WERI-Rb-1 (cell line): ENCODE measurements around the gene SORCS1.

Source experiments
- DNase-seq: peaks from one replicate; pipeline ENCODE4 v3.0.0-alpha.2; 2020
- H3K27ac ChIP-seq: fragments of 250-450 bp; sonication (Bioruptor Pico); 2 replicates; pipeline ENCODE4 v1.5.1; 2020; ENCODE audit warnings: mild to moderate bottlenecking, moderate library complexity
- H3K27me3 ChIP-seq: fragments of 250-450 bp; sonication (Bioruptor Pico); 2 replicates; pipeline ENCODE4 v1.5.1; 2021; ENCODE audit warnings: mild to moderate bottlenecking, low read depth, moderate library complexity; ENCODE audit not compliant: insufficient read depth, severe bottlenecking
- H3K36me3 ChIP-seq: fragments of 250-450 bp; sonication (Bioruptor Pico); 2 replicates; pipeline ENCODE4 v1.5.1; 2020; ENCODE audit warnings: mild to moderate bottlenecking, moderate library complexity
- H3K4me3 ChIP-seq: 2 replicates; pipeline ENCODE4 v1.5.1; 2011; ENCODE audit warnings: low read depth, mild to moderate bottlenecking, control low read depth, low read length
- H3K9me3 ChIP-seq: fragments of 250-450 bp; sonication (Bioruptor Pico); 2 replicates; pipeline ENCODE4 v1.5.1; 2021; ENCODE audit warnings: mild to moderate bottlenecking, moderate library complexity; ENCODE audit not compliant: severe bottlenecking
- TF ChIP-seq, protein P1 (sequence below): IDR thresholded peaks from 2 replicates; pipeline ENCODE4 v1.5.1; 2011; ENCODE audit warnings: low read depth, mild to moderate bottlenecking, control low read depth, inconsistent platforms, low read length

SORCS1 gene

DNA sequence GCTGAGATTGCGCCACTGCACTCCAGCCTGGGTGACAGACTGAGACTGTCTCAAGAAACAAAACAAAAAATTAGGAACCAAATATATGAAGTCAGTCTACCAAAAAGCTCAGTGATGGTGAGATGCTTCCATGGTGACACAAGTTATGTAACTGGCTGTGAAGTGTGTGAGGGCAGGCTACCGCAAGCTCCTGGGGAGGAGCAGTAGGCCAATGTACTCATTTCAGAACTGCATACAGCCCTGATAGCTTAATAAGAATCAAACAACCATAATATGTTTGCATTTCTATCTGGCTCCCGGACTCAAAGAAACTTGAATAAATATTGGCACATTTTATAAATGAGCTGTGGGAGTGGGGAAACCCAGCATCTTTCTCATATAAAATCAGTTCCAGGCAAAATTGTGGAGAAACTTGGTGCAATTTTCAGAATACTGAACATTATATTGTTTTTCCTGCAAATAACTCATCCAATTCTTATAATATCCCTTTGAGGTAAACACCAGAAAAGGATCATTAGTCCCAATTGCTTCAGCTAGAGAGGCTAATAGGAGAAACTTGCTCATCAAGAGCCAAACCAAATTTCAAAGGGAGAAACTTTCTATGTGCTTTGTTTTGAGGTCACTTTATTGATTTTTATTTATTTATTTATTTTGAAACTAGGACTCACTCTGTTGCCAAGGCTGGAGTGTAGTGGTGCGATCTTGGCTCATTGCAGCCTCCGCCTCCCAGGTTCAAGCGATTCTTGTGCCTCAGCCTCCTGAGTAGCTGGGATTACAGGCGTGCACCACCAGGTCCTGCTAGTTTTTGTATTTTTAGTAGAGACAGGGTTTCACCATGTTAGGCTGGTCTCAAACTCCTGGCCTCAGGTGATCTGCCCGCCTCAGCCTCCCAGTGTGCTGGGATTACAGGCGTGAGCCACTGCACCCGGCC lies 127.0 kb downstream of the SORCS1 start:
- no peak overlapping the region for H3K4me3 ChIP-seq
- no peaks in the 10 kb centered on the region for H3K27me3 ChIP-seq
- no peaks in the 10 kb centered on the region for H3K36me3 ChIP-seq
- no peak for DNase-seq
- no peaks in the 10 kb centered on the region for H3K9me3 ChIP-seq
- H3K27ac ChIP-seq: no peak overlapping the region
- TF ChIP-seq, protein P1, sequence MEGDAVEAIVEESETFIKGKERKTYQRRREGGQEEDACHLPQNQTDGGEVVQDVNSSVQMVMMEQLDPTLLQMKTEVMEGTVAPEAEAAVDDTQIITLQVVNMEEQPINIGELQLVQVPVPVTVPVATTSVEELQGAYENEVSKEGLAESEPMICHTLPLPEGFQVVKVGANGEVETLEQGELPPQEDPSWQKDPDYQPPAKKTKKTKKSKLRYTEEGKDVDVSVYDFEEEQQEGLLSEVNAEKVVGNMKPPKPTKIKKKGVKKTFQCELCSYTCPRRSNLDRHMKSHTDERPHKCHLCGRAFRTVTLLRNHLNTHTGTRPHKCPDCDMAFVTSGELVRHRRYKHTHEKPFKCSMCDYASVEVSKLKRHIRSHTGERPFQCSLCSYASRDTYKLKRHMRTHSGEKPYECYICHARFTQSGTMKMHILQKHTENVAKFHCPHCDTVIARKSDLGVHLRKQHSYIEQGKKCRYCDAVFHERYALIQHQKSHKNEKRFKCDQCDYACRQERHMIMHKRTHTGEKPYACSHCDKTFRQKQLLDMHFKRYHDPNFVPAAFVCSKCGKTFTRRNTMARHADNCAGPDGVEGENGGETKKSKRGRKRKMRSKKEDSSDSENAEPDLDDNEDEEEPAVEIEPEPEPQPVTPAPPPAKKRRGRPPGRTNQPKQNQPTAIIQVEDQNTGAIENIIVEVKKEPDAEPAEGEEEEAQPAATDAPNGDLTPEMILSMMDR: no peak

DNA sequence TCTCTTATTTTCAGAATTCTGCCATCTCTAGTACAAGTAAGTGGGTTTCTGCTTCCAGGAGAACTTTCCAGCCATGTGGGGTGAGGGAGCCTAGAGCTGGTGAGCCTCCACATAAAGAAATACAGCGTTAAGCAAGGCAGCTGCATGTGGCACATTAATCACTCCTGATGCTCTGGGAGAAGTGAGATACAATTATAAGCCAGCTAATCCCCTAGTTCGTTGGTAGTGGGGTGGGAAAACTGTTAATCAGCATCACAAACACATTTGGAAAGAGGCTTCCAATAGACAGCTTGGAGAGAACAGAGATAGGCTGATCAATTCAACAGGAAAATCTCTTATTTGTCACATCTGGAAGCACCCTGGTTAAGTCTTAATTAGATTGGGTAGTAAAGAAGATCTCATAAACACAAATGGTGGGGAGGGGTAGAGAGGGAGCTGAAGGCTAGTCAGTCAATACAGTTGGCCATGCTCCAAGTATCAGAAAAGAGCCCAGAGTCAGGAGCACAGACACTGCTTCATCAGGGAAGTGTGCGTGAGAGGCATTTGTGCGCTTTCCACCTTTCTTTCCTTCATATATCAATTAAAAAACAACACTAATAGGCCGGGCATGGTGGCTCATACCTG lies 130.6 kb downstream of the SORCS1 start:
- Histone ChIP-seq H3K27ac (peak overlapping the region; percentile 68), H3K9me3 (no peaks in the 10 kb centered on the region), H3K27me3 (no peaks in the 10 kb centered on the region), H3K36me3 (no peaks in the 10 kb centered on the region), H3K4me3 (no peak overlapping the region)
- DNase-seq: peak; percentile 71
- TF ChIP-seq, protein P1: no peak

DNA sequence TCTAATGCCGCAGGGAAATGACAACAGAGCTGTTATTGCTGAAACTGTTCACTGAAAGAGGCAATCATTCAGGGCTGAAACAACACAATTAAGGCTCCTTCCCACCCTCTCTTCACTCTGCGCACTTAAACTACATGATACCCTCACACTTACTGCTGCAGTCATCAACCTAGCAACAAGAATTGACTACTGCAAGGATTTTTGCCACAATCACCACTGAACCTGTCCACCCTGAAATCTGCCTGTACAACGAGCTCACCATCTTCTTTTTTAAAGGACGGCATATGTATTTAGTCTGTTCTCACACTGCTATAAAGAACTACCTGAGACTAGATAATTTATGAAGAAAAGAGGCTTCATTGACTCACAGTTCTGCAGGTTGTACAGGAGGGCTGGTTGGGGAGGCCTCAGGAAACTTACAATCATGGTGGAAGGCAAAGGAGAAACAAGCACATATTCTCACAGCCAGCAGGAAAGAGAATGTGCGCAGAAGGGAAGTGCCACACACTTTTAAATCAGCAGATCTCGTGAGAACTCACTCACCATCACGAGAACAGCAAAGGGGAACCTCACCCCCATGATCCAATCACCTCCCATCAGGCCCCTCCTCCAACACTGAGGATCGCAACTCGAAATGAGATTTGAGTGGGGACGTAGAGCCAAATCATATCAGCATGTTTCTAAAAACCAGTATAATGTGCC lies 131.7 kb downstream of the SORCS1 start:
- Histone ChIP-seq H3K27me3 (no peaks in the 10 kb centered on the region), H3K4me3 (no peak overlapping the region), H3K27ac (peak overlapping the region; percentile 68), H3K36me3 (no peaks in the 10 kb centered on the region), H3K9me3 (no peaks in the 10 kb centered on the region)
- DNase-seq: no peak
- TF ChIP-seq, protein P1: no peak

DNA sequence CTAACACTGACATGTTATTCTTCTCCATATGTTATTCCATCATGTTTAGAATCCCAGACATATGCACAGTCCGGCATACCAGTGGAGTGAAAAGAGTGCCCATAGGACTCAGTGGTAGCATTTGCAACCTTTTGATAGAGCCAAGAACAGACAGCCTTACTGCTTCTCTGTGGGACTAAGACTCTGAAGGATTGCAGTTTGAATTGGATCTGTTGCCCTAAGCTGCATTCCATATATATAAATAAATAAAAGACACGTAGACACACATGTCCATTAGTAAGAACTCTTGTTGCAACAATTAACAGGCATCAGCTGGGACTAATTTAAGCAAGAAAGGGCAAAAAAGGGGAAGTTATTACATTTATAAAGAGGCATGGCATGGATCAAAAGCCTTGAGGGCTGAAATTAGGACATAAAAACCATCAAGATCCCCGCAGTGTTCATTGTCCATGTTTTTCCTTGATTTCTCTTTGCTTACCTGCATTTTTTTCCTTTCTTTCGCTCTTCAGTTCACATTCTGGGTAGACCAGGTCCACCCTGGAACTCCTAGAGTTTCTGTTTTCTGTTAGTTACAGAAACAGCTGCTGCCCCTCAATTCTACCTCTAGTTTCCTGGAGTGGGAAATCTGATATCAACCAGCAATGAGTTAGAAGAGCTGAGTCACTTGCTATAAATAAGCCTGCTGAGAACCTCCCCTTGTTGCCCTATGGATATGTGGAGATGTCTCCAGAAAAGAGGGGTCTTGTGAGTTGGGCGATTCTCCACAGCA lies 132.4 kb downstream of the SORCS1 start:
- TF ChIP-seq, protein P1: no peak
- Histone ChIP-seq H3K36me3 (no peaks in the 10 kb centered on the region), H3K27ac (no peak overlapping the region), H3K4me3 (no peak overlapping the region), H3K27me3 (no peaks in the 10 kb centered on the region), H3K9me3 (no peaks in the 10 kb centered on the region)
- DNase-seq: no peak

DNA sequence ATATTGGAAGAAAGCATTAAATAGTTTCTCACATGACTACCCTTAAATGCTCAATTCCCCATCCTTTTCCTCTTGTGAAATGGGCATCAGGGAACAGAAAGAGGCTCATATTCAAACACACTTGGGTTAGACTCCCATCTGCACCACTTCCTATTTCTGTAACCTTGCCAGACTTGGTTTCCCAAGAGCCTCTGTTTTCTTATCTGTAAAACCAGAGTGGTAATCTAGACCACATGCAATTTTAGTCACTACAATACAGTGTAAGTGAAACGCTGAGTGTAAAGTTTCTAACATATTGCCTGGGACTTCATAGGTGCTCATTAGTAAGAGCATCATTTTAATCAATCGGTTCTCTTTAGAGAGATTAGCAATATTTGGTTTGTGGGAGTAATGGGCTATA lies 136.3 kb downstream of the SORCS1 start:
- DNase-seq: no peak
- Histone ChIP-seq H3K36me3 (no peaks in the 10 kb centered on the region), H3K27ac (no peak overlapping the region), H3K9me3 (no peaks in the 10 kb centered on the region), H3K4me3 (no peak overlapping the region), H3K27me3 (no peaks in the 10 kb centered on the region)
- TF ChIP-seq, protein P1: no peak
